Urinary bladder (tissue), 4 donors: ENCODE data around the gene OR5M8. TPM values are rescaled to one million over a fixed set of nuclear protein-coding genes. Genes with fewer than 3 reads are reported as not detected.

ENCODE experiments used
- DNase-seq: peaks from one replicate; pipeline ENCODE4 v3.0.0-alpha.2; 2015; ENCODE audit errors: extremely low spot score
- H3K27ac ChIP-seq: one replicate; pipeline ENCODE4 v1.5.1; 2013; ENCODE audit warnings: low read depth, mild to moderate bottlenecking, moderate library complexity
- H3K36me3 ChIP-seq: one replicate; pipeline ENCODE4 v1.6.1; 2013; ENCODE audit warnings: mild to moderate bottlenecking, moderate library complexity; ENCODE audit not compliant: insufficient read depth
- H3K4me1 ChIP-seq: one replicate; pipeline ENCODE4 v1.6.1; 2013; ENCODE audit warnings: mild to moderate bottlenecking, moderate library complexity; ENCODE audit not compliant: insufficient read depth
- H3K4me3 ChIP-seq: one replicate; pipeline ENCODE4 v1.5.1; 2013; ENCODE audit warnings: low read depth, low read length
- WGBS: extraction: QIAGEN DNeasy Blood & Tissue Kit; methylation state at CpG from one replicate; pipeline ENCODE4 v1.1.7; 2013; 5-methylcytosine and 5-hydroxymethylcytosine counted together
- polyA plus RNA-seq: library from polyadenylated mRNA; stranded (reverse); fragments of 200-250 nt; gene quantifications from one replicate; pipeline ENCODE4 v1.2.3, GENCODE V29; 2013
- total RNA-seq: library from RNA; depleted of rRNA; stranded (reverse); fragments of >200 nt; gene quantifications from one replicate; pipeline ENCODE4 v1.2.3, GENCODE V29; 2014
- donor health status: healthy with polysubstance abuse.
- donor health status: healthy.

The OR5M8 gene
- total RNA-seq, result not detected
- polyA plus RNA-seq, result not detected

- Histone ChIP-seq H3K36me3 (no peaks in the 10 kb centered on the region), H3K27ac (no peak within 1 kb of the TSS), H3K4me3 (no peak within 1 kb of the TSS), H3K4me1 (no peaks in the 10 kb centered on the region)
- DNase-seq, result no peak
- 77% methylated on average over 7 of the region's 7 CpGs for WGBS
Observed at GRCh38 chr11:56491270-56491669, at the start of gene OR5M8. Gene OR5M8, minus strand, starts transcription at chr11:56491370. Its CDS starts 0 bp downstream, at chr11:56491370.

GRCh38 chr11:56533054-56533740 lies 42.0 kb upstream of the OR5M8 start:
- 49% methylated on average over 3 of the region's 3 CpGs for WGBS
- no peaks in the 10 kb centered on the region for H3K4me1 ChIP-seq
- no peak for DNase-seq
- H3K36me3 ChIP-seq, result no peaks in the 10 kb centered on the region
- H3K27ac ChIP-seq, result no peak overlapping the region
- H3K4me3 ChIP-seq, result no peak overlapping the region

- Histone ChIP-seq H3K27ac (no peak overlapping the region), H3K36me3 (no peaks in the 10 kb centered on the region), H3K4me3 (no peak overlapping the region), H3K4me1 (no peaks in the 10 kb centered on the region)
- DNase-seq, result no peak
- WGBS, result 74% methylated on average over 2 of the region's 2 CpGs
Observed at GRCh38 chr11:56531856-56532255, 40.7 kb upstream of the OR5M8 start.

GRCh38 chr11:56522008-56522407 lies 30.8 kb upstream of the OR5M8 start:
- H3K4me1 ChIP-seq, result no peaks in the 10 kb centered on the region
- H3K36me3 ChIP-seq, result no peaks in the 10 kb centered on the region
- no peak overlapping the region for H3K27ac ChIP-seq
- no peak for DNase-seq
- 58% methylated on average over 5 of the region's 5 CpGs for WGBS
- no peak overlapping the region for H3K4me3 ChIP-seq

- no peak for DNase-seq
- H3K4me1 ChIP-seq, result no peaks in the 10 kb centered on the region
- H3K27ac ChIP-seq, result no peak overlapping the region
- no peak overlapping the region for H3K4me3 ChIP-seq
- WGBS, result 81% methylated on average over 1 of the region's 1 CpG
- H3K36me3 ChIP-seq, result no peaks in the 10 kb centered on the region
Observed at GRCh38 chr11:56513280-56513679, 22.1 kb upstream of the OR5M8 start.

- DNase-seq, result no peak
- 95% methylated on average over 1 of the region's 1 CpG for WGBS
- Histone ChIP-seq H3K27ac (no peak overlapping the region), H3K4me3 (no peak overlapping the region), H3K4me1 (no peaks in the 10 kb centered on the region), H3K36me3 (no peaks in the 10 kb centered on the region)
Observed at GRCh38 chr11:56509439-56509838, 18.3 kb upstream of the OR5M8 start.

- no peak for DNase-seq
- 96% methylated on average over 28 of the region's 28 CpGs for WGBS
- no peak overlapping the region for H3K4me3 ChIP-seq
- no peaks in the 10 kb centered on the region for H3K36me3 ChIP-seq
- no peaks in the 10 kb centered on the region for H3K4me1 ChIP-seq
- H3K27ac ChIP-seq, result no peak overlapping the region
Observed at GRCh38 chr11:56497010-56497409, 5.8 kb upstream of the OR5M8 start.

GRCh38 chr11:56495117-56495516 lies 3.9 kb upstream of the OR5M8 start:
- no peak overlapping the region for H3K27ac ChIP-seq
- WGBS, result 74% methylated on average over 2 of the region's 2 CpGs
- no peaks in the 10 kb centered on the region for H3K36me3 ChIP-seq
- DNase-seq, result no peak
- H3K4me1 ChIP-seq, result no peaks in the 10 kb centered on the region
- H3K4me3 ChIP-seq, result no peak overlapping the region

- H3K4me3 ChIP-seq, result no peak overlapping the region
- 67% methylated on average over 3 of the region's 3 CpGs for WGBS
- H3K27ac ChIP-seq, result no peak overlapping the region
Observed at GRCh38 chr11:56486801-56487200, 4.4 kb downstream of the OR5M8 start.

GRCh38 chr11:56474729-56475235 lies 16.4 kb downstream of the OR5M8 start:
- no peak overlapping the region for H3K27ac ChIP-seq
- 16% methylated on average over 1 of the region's 1 CpG for WGBS
- DNase-seq, result no peak
- H3K4me3 ChIP-seq, result no peak overlapping the region
- H3K4me1 ChIP-seq, result no peaks in the 10 kb centered on the region
- no peaks in the 10 kb centered on the region for H3K36me3 ChIP-seq

More at GRCh38 chr11:56486801-56487200, 4.4 kb downstream of the OR5M8 start:
- H3K36me3 ChIP-seq, result no peaks in the 10 kb centered on the region
- no peaks in the 10 kb centered on the region for H3K4me1 ChIP-seq
- DNase-seq, result no peak

- DNase-seq, result no peak
- Histone ChIP-seq H3K36me3 (no peaks in the 10 kb centered on the region), H3K4me3 (no peak within 1 kb of the TSS), H3K27ac (no peak within 1 kb of the TSS), H3K4me1 (no peaks in the 10 kb centered on the region)
- WGBS, result 73% methylated on average over 6 of the region's 6 CpGs
Observed at GRCh38 chr11:56473252-56473651, 17.9 kb downstream of the OR5M8 start, which contains the start of gene OR5M3. Gene OR5M3, minus strand, starts transcription at chr11:56473352. Its CDS starts 2,855 bp downstream, at chr11:56470497.

- WGBS, result 92% methylated on average over 1 of the region's 1 CpG
Observed at GRCh38 chr11:56457076-56457475, 34.1 kb downstream of the OR5M8 start.

GRCh38 chr11:56453521-56453920 lies 37.6 kb downstream of the OR5M8 start:
- DNase-seq, result no peak
- Histone ChIP-seq H3K36me3 (no peaks in the 10 kb centered on the region), H3K4me3 (no peak overlapping the region), H3K4me1 (no peaks in the 10 kb centered on the region), H3K27ac (no peak overlapping the region)
- 71% methylated on average over 4 of the region's 4 CpGs for WGBS

More at GRCh38 chr11:56457076-56457475, 34.1 kb downstream of the OR5M8 start:
- no peaks in the 10 kb centered on the region for H3K36me3 ChIP-seq
- H3K4me3 ChIP-seq, result no peak overlapping the region
- no peak overlapping the region for H3K27ac ChIP-seq
- H3K4me1 ChIP-seq, result no peaks in the 10 kb centered on the region
- DNase-seq, result no peak
